PC-3 (cell line): Measurements from ENCODE around the gene KMT2C. TPM values are rescaled to one million over a fixed set of nuclear protein-coding genes. Genes with fewer than 3 reads are reported as not detected.
A peak's percentile ranks its signal among the peaks of the same experiment; 100 is the strongest.

Experiments
- ATAC-seq: fragments of 200-7000 bp; cut with Tn5 transposase; 2 replicates; pipeline ENCODE4 v1.9.1; 2020; ENCODE audit warnings: mild to moderate bottlenecking, moderate library complexity
- Bru-seq: library from RNA; stranded (reverse); fragments of 400-500 nt; gene quantifications from one replicate; lab custom pipeline; 2021; lab: Mats Ljungman, UMichigan
- BruChase-seq, 2 experiments: library from RNA; stranded (reverse); fragments of 400-500 nt; gene quantifications; one replicate each; lab custom pipeline; 2021; lab: Mats Ljungman, UMichigan
- BruUV-seq: library from RNA; stranded (reverse); fragments of 400-500 nt; replicated peaks from 2 replicates; lab custom pipeline; 2021; lab: Mats Ljungman, UMichigan
- CTCF ChIA-PET: fragments of 300-600 bp; sonication (Branson Sonifier 250); formaldehyde crosslinking; loops from one replicate; lab custom pipeline; 2022; ENCODE audit warnings: antibody characterized with exemption; lab: Charles Lee
- POLR2A ChIA-PET: fragments of 300-600 bp; sonication (Branson Sonifier 250); formaldehyde crosslinking; loops from one replicate; lab custom pipeline; 2022; ENCODE audit warnings: antibody characterized with exemption; ENCODE audit not compliant: unreplicated experiment; lab: Charles Lee
- DNase-seq: peaks from one replicate; pipeline ENCODE4 v3.0.0-alpha.2; 2015
- H2AFZ ChIP-seq: fragments of 300-600 bp; sonication (generic); 2 replicates; pipeline ENCODE4 v1.6.0; 2016; ENCODE audit warnings: antibody characterized with exemption, low read length
- H3F3A ChIP-seq: fragments of 300-600 bp; sonication (generic); one replicate; pipeline ENCODE4 v1.6.0; 2017; ENCODE audit warnings: antibody characterized with exemption, low read length, control low read depth, mild to moderate bottlenecking; ENCODE audit not compliant: unreplicated experiment
- H3K27ac ChIP-seq: fragments of 300-600 bp; sonication (generic); 2 replicates; pipeline ENCODE4 v1.5.1; 2016; ENCODE audit warnings: mild to moderate bottlenecking, low read length
- H3K27me3 ChIP-seq: fragments of 300-600 bp; sonication (generic); 2 replicates; pipeline ENCODE4 v1.6.1; 2016; ENCODE audit warnings: low read length, mixed read lengths
- H3K36me3 ChIP-seq: fragments of 300-600 bp; sonication (generic); 2 replicates; pipeline ENCODE4 v1.6.1; 2016; ENCODE audit warnings: low read depth, mixed run types, low read length, mixed read lengths
- H3K4me1 ChIP-seq: fragments of 300-600 bp; sonication (generic); 2 replicates; pipeline ENCODE4 v1.5.1; 2016; ENCODE audit warnings: low read length; ENCODE audit not compliant: insufficient read depth
- H3K4me2 ChIP-seq: fragments of 300-600 bp; sonication (generic); 2 replicates; pipeline ENCODE4 v1.6.0; 2016; ENCODE audit warnings: low read length
- H3K4me3 ChIP-seq: fragments of 300-600 bp; sonication (generic); 2 replicates; pipeline ENCODE4 v1.5.1; 2016; ENCODE audit warnings: mild to moderate bottlenecking, low read length, mixed read lengths
- H3K79me2 ChIP-seq: fragments of 300-600 bp; sonication (generic); 2 replicates; pipeline ENCODE4 v1.6.1; 2017; ENCODE audit warnings: low read length, mixed read lengths
- H3K9ac ChIP-seq: fragments of 300-600 bp; sonication (generic); 2 replicates; pipeline ENCODE4 v1.6.0; 2016; ENCODE audit warnings: mild to moderate bottlenecking, low read length
- H3K9me2 ChIP-seq: fragments of 300-600 bp; sonication (generic); replicated peaks from 2 replicates; pipeline ENCODE4 v1.6.1; 2016; ENCODE audit warnings: mixed run types, low read length, mixed read lengths
- H3K9me3 ChIP-seq: fragments of 300-600 bp; sonication (generic); 2 replicates; pipeline ENCODE4 v1.6.1; 2016; ENCODE audit warnings: low read length, mixed read lengths
- H4K20me1 ChIP-seq: fragments of 300-600 bp; sonication (generic); 2 replicates; pipeline ENCODE4 v1.6.1; 2016; ENCODE audit warnings: low read length, mixed read lengths
- EZH2 ChIP-seq: fragments of 300-600 bp; sonication (generic); IDR thresholded peaks from one replicate; pipeline ENCODE4 v1.6.1; 2017; ENCODE audit warnings: antibody characterized with exemption, mild to moderate bottlenecking, low read length; ENCODE audit not compliant: unreplicated experiment
- EZH2phosphoT487 ChIP-seq: fragments of 300-600 bp; sonication (generic); IDR thresholded peaks from 2 replicates; pipeline ENCODE4 v1.6.1; 2018; ENCODE audit warnings: mild to moderate bottlenecking, antibody characterized with exemption, low read length, borderline replicate concordance
- intact Hi-C: fragments of 100-400 bp; cut with micrococcal nuclease; formaldehyde crosslinking; loops from 2 replicates; pipeline ENCODE4 v1.9.0; 2023
- long read RNA-seq: library from polyadenylated mRNA; unstranded; transcript quantifications from one replicate; pipeline ENCODE4 v2.0.0, GENCODE V29; 2021; ENCODE audit not compliant: unreplicated experiment
- total RNA-seq: library from RNA; depleted of rRNA; stranded (reverse); fragments of >200 nt; gene quantifications from 2 replicates; pipeline ENCODE4 v1.2.3, GENCODE V29; 2014; rRNA removed
- TF ChIP-seq, protein P1 (sequence below): fragments of 300-600 bp; sonication (generic); conservative IDR thresholded peaks from 2 replicates; pipeline ENCODE4 v1.5.1; 2017; ENCODE audit warnings: antibody characterized with exemption, low read depth, mild to moderate bottlenecking, low read length

KMT2C gene
- total RNA-seq (15.3 and 28.5 TPM in 2 replicates), Bru-seq, nascent RNA (percentile 90 among the genes with signal in this experiment), BruChase-seq, experiment 1, labeled RNA remaining after a 6-hour chase (percentile 86 among the genes with signal in this experiment), BruChase-seq, experiment 2, labeled RNA remaining after a 2-hour chase (percentile 89 among the genes with signal in this experiment)
- long read RNA-seq, partial matches to known transcripts = 26 of 46 reads
- long read RNA-seq, other reads (novel, unspliced or antisense) = 20 of 46 reads

DNA sequence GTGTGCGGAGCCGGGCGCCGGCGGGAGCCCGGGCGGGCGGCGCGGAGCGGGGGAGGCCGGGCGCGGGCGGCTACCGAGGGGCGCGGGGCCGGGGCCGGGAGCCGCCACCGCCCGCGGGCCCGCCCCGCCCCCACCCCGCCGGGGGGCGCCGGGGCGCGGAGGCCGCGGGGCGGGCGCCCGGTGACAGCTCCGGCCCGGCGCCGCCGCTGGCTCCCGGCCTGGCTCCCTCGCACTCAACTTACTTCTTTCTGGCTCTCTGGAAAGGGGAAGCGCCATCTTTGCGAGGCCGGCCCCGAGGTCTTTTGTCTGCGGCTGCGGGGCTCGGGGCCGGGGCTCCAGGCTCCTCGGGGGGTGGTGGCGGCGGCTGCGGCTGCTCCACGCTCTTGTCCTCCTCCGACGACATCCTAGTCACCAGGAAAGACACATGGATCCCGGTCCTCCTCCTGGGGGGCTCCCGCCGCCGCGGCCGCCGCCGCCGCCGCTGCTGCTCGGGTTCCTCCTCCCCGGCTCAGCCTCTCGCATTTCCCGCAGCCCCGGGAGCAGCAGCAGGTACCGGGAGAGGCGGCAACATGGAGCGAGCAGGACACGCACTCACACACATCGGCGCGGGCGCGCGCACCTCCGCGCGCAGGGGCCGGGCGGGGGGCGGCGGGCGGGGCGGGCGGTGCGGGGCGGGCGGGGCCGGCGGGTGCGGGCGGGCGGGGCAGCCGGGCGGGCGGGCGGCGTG lies at the start of gene KMT2C:
TSS of gene KMT2C (minus strand) at position 620 of the 727 bp plus-strand sequence. CDS start at position 403, 217 bp downstream.
- H4K20me1 ChIP-seq = peaks cover 16% of the 10 kb centered on the region; the same call in 1 of the 2 replicates
- intact Hi-C loops = no loop called here
- no peaks in the 10 kb centered on the region for H3F3A ChIP-seq
- peak within 1 kb of the TSS; percentile 80 for H3K9ac ChIP-seq
- DNase-seq (peak; percentile 45), ATAC-seq (peak; percentile 10)
- TF ChIP-seq, protein P1, sequence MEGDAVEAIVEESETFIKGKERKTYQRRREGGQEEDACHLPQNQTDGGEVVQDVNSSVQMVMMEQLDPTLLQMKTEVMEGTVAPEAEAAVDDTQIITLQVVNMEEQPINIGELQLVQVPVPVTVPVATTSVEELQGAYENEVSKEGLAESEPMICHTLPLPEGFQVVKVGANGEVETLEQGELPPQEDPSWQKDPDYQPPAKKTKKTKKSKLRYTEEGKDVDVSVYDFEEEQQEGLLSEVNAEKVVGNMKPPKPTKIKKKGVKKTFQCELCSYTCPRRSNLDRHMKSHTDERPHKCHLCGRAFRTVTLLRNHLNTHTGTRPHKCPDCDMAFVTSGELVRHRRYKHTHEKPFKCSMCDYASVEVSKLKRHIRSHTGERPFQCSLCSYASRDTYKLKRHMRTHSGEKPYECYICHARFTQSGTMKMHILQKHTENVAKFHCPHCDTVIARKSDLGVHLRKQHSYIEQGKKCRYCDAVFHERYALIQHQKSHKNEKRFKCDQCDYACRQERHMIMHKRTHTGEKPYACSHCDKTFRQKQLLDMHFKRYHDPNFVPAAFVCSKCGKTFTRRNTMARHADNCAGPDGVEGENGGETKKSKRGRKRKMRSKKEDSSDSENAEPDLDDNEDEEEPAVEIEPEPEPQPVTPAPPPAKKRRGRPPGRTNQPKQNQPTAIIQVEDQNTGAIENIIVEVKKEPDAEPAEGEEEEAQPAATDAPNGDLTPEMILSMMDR = no peak
- TF ChIP-seq EZH2phosphoT487 = no peak
- no peak for TF ChIP-seq EZH2
- H3K27me3 ChIP-seq = no peaks in the 10 kb centered on the region
- H3K79me2 ChIP-seq = peaks cover 46% of the 10 kb centered on the region
- no peaks in the 10 kb centered on the region for H3K9me2 ChIP-seq
- peak within 1 kb of the TSS; percentile 91 for H3K4me2 ChIP-seq
- peak within 1 kb of the TSS; percentile 95 for H3K4me3 ChIP-seq
- H3K4me1 ChIP-seq = no peaks in the 10 kb centered on the region; the same call in 1 of the 2 replicates
- ChIA-PET POLR2A (no interaction called here), CTCF (no interaction called here)
- peak within 1 kb of the TSS; percentile 46; the same call in 1 of the 2 replicates for H3K27ac ChIP-seq
- no TSS peak for BruUV-seq
- H2AFZ ChIP-seq = peak within 1 kb of the TSS; percentile 98
- H3K9me3 ChIP-seq = no peaks in the 10 kb centered on the region
- H3K36me3 ChIP-seq = no peaks in the 10 kb centered on the region

DNA sequence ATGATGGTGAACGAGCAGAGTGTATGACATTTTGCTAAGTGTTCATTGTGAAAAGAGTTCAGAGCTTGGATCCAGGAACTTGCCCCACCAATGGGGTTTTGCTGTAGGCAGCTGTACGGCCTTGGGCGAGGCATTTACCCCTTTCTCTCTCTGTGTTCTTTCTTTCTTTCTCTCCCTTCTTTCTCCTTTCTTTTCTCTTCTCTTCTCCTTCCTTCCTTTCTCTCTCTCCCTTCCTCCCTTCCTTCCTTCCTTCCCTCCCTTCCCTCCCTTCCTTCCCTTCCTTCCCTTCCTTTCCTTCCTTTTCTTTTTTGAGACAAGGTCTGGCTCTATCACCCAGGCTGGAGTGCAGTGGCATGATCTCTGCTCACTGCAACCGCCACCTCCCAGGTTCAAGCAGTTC lies 45.3 kb upstream of the KMT2C start:
- ChIA-PET POLR2A (no interaction called here), CTCF (no interaction called here)
- no peaks in the 10 kb centered on the region for H3K4me1 ChIP-seq
- ATAC-seq = no peak
- H3K4me3 ChIP-seq = no peak overlapping the region
- TF ChIP-seq EZH2 = no peak
- TF ChIP-seq EZH2phosphoT487 = no peak
- TF ChIP-seq, protein P1 = no peak
- no peaks in the 10 kb centered on the region for H3K9me3 ChIP-seq
- H3K4me2 ChIP-seq = no peak overlapping the region
- no peaks in the 10 kb centered on the region for H3K36me3 ChIP-seq
- H2AFZ ChIP-seq = no peak overlapping the region
- no peaks in the 10 kb centered on the region for H3K27me3 ChIP-seq
- H3K79me2 ChIP-seq = no peaks in the 10 kb centered on the region
- H3K27ac ChIP-seq = no peak overlapping the region
- H3K9ac ChIP-seq = no peak overlapping the region
- intact Hi-C loops = no loop called here
- BruUV-seq = no TSS peak
- H3F3A ChIP-seq = no peaks in the 10 kb centered on the region
- H3K9me2 ChIP-seq = no peaks in the 10 kb centered on the region
- H4K20me1 ChIP-seq = no peaks in the 10 kb centered on the region
- no peak for DNase-seq
